Stimulated activated naive CD8-positive, alpha-beta T cell treated with anti-CD3 and anti-CD28 coated beads, Interleukin-15, Interleukin-2, amounts not matched to agents 100 U/mL and 50 U/mL, for 24 hours (primary cell): Measurements from ENCODE around the gene PRKAG3.
"Not testable (repeated sequence)": the region's sequence is repeated elsewhere in the genome, so short reads cannot be mapped to it uniquely, and the experiment has no call there.

Experiments used
- ATAC-seq: fragments of 150-1000 bp; cut with Tn5 transposase; one replicate; pipeline ENCODE4 v1.10.0; 2021
- DNase-seq: peaks from one replicate; pipeline ENCODE4 v3.0.0; 2021

The PRKAG3 gene

GRCh38 chr2:218861645-218862318, 30.2 kb upstream of the PRKAG3 start:
- no peak for ATAC-seq

DNA sequence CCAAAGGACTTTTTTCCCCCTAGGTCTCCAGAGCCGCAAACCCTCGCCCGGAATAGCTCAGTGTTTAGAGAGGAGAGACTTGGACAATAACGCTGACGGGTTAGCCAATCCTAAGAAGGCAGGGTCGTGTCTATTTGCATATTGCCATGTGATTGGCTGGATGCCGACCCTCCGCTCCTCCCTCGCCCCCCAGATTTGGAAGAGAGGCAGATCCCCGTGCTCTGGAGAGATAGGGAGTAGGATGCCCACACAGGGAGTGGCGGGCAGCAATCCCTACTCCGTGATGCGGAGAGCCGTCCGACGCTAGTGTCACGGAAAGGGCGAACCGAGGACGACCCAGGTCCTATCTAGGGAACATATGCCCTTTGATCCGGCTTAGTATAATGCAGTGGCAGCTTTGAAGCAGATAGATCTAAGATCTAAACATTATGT, 29.4 kb upstream of the PRKAG3 start:
- DNase-seq (no peak), ATAC-seq (no peak)

More at GRCh38 chr2:218861645-218862318, 30.2 kb upstream of the PRKAG3 start:
- no peak for DNase-seq

- DNase-seq = no peak
- ATAC-seq = no peak
These were observed 28.6 kb upstream of the PRKAG3 start for GRCh38 chr2:218859988-218860831.

DNA sequence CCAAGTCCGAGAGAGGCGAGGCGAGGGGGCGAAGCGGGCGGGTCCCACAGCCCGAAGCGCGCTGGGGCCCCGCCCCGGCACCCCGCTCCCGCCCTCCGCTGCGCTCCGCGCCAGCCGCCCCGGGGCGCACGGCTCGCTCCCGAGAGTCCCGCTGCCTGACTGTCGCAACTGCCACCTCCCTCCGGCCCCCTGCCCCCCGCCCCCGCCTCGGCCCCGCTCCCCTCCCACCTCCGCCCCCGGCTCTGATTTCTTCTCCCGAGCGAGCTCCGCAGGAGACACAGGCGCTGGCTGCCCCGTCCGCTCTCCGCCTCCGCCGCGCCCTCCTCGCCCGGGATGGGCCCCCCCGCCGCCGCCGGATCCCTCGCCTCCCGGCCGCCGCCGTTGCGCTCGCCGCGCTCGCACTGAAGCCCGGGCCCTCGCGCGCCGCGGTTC, 28.0 kb upstream of the PRKAG3 start, which contains the start of gene WNT6:
WNT6 (plus strand) TSS at position 250 of the 432 bp plus-strand sequence. CDS start 233 bp downstream, outside the sequence.
- no peak for DNase-seq

DNA sequence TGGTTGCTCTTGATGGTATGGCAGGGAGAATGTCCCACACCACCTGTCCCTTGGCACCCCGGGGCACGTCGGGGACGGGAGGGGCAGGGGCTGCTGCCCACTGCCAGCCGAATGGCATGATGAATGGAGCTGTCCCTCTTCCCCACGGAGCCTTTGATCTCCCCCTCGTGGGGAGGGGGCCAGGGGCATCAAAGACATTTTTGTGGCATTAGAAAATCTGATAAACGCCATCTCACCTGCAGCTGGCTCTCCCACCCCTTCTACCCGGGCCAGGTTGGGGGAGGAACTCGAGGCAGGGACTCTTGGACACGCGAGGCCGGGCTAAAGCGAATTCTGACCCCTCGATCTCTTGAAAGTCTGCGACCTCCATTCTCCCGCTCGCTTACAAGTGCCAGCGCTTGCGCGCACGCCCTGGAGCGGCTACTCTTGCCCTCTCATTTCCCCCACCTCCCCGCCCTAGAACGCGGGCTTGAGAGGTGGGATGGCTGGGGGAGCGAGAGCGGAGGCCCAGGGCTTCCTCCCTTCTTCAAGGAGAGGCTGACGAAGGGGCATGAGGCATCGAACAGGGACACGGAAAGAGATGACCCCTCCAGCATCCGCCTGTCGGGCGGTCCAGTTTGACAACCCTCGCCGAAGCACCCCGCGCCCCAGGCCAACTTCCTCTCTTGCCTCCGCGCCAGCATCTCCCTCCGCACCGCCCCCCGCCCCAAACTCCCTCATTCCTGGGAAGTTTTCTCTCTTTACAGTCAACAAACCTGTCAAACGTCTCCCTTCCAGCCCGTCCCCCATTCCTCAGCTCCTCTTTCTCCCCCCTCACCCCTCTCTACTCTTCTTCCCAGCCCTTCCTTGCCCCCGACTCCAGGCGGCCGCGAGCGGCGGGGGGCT, 27.3 kb upstream of the PRKAG3 start:
- DNase-seq = no peak

More for the DNA sequence above, 28.0 kb upstream of the PRKAG3 start, which contains the start of gene WNT6:
- no peak for ATAC-seq

DNA sequence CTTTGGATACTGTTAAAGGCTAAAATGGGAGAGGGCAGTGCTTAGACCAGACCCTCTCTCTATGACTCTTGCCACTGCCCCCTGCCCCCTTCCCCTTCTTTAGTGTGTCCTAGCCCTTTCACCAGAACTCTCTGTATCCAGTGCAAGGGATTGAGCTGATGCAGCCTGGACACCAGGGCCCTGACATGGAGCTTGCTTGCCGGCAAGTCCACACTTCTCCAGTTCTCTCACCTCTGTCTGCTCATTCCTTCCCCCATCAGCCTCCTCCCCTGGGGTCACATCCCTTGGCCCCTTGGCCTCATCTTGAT, 26.5 kb upstream of the PRKAG3 start:
- DNase-seq (no peak), ATAC-seq (no peak)

More for the DNA sequence above, 27.3 kb upstream of the PRKAG3 start:
- ATAC-seq = no peak

- ATAC-seq (no peak), DNase-seq (no peak)
These were observed 26.0 kb upstream of the PRKAG3 start for GRCh38 chr2:218857371-218858137.

DNA sequence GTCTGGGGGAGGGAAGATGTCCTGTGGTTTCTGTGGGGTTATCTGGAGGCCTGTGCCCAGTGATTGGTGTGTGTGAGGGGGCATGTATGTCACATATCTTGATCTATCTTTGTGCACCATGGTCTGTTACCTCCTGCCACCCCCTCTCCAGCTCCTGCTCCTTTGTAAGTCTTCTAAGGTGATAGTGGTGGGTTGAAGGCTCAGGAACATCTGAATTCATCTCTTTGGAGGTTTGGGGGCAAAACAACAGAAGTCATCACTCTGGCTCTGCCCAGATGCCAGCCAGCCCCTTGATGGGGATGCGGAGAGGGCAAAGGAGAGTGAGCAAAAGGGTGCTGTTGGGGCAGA, 25.3 kb upstream of the PRKAG3 start:
- no peak for ATAC-seq

DNA sequence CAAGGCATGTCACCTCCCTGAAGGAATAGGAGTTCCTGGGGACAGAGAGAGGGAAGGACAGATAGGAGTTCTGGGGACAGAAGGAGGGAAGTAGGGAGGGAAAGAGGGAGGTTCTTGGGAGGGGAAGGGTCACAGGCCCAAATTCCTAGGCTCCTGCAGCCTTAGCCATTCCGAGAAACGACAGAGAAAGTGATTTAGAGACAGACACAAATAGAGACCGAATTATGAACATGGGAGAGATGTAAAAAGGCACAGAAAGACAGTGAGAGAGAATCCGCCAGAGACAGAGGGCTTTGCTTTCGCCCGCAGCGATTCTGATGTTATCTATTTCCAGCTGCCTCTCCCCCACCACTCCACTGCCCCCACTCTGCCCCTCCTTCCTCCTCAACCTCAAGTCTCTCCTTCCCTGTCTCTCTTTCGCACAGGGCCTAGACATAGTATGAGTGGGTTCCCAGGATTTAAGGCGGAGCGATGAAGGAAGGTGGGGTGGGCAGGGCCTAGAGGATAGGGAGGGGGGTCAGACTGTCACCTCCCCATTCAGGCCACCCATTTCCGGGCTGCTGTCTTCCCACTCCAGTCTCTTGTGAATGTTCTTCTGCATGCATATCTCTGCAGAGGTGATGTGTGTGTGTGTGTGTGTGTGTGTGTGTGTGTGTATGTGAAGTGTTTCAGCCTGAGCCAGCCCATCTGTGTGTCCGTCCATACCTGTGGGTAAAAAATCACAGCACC, 24.7 kb upstream of the PRKAG3 start:
- DNase-seq (no peak), ATAC-seq (no peak)

More for the DNA sequence above, 25.3 kb upstream of the PRKAG3 start:
- DNase-seq = no peak

DNA sequence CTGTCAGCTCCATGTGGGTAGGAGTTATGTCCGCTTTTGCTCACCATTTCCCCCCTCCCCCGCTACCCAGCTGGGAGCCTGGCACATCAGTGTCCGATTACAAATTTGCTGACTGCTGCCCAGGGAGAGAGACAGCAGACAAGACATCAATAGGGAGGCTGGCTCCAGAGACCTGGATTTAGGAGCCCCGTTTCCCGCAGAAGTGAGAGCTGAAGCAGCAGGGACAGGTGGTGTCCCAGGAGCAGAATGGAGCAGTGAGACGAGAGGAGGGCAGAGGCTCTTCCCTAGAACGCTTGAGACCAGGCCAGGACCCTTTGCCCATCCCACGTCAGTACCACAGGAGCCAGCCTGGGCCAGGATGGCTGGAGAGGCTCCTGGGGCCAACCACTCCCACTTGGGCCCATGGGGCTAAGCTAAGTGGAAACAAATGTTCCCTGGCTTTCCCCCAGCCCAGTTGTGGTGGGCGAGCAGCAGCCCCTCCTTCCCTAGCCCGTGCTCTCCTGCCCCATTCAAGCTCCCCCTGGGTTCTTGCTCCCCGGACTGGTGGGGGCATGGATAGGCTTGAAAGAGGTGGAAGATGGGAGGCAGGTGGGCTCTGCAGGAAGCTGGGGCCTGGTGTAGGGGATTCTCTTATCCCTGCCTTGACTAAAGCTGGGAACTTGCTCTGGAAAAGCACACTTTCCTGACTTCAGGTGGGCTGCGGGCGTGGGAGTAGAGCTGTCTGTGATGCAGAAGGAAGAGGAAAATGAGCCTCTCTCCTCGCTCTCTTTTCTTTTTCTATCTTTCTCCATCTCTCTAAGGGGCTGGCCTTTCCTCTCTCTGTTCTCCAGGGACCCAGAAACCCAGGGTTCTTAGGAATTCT, 23.9 kb upstream of the PRKAG3 start:
- no peak for DNase-seq
- no peak for ATAC-seq

GRCh38 chr2:218854860-218855259, 23.3 kb upstream of the PRKAG3 start:
- DNase-seq (no peak), ATAC-seq (no peak)

GRCh38 chr2:218853766-218854165, 22.2 kb upstream of the PRKAG3 start:
- ATAC-seq = no peak
- DNase-seq = no peak

DNA sequence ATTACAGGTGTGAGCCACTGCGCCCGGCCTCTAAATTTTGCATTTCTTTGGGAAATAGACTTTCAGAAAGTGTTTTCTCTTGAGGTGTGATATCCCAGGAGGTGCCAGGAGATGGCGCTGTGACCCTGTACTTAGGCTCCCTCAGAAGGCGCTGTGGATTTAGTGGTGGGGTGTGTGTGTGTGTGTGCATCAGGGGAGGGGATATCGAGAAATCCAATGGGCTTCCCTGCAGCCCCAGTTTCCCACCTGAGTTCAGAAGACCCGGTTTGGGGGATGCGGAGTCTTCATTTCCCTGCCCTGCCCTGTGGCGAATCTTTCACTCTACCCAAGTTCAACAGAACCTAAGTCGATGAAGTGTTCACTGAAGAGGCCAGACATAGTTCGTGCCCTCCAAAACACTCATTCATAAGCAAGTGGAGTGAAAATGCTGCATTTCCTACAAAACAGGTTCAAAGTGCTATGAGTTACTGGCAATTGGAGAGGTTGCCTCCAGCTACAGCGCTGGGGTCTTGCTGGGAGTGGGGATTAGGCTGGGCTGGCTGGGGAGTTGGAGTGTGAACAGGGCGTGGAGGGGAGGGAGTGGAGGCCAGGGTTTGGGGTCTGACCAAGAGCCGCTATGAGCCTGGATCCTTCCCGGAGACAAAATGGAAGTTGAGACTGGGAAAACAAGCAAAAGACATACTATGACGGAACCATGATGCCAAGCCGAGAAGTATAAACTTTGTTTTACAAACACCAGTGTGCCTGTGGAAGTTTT, 21.5 kb upstream of the PRKAG3 start:
- ATAC-seq (peak; percentile 42), DNase-seq (peak; percentile 70)

GRCh38 chr2:218851286-218851685, 19.7 kb upstream of the PRKAG3 start:
- ATAC-seq (no peak), DNase-seq (no peak)

DNA sequence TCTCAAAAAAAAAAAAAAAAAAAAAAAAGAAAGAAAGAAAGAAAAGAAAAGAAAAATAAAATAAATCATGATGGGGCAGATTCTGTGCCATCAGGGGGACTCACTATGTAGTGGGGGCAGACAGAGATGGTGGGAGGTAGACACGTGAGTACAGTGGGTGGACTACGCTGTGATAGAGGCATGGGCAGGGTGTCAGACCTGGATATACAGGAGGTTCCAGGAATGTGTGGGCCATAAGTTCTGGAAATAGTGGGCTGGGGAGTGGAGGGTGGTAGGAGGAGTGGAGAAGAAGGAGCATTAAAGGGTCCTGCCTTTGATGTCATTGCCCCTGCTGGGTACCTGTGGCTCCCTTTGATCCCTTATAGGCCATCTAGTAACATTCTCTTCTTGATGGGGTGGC, 19.2 kb upstream of the PRKAG3 start:
- DNase-seq (no peak), ATAC-seq (no peak)

DNA sequence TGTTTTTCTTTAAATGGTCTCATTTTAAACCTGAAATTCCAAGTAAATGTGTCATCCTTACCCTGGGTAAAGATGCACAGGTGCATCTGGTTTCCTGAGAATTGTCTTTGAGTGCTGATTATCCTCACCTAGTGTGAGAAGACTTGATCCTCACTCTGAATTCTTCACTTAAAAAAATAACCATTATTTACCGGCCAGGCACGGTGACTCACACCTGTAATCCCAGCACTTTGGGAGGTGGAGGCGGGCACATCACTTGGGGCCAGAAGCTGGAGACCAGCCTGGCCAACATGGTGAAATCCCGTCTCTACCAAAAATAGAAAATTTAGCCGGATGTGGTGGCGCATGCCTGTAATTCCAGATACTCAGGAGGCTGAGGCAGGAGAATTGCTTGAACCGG, 18.1 kb upstream of the PRKAG3 start:
- ATAC-seq (no peak), DNase-seq (no peak)

- not testable (repeated sequence) for ATAC-seq, DNase-seq
These were observed 15.4 kb upstream of the PRKAG3 start for GRCh38 chr2:218846963-218847362.

- ATAC-seq, DNase-seq: not testable (repeated sequence)
These were observed 12.7 kb upstream of the PRKAG3 start for GRCh38 chr2:218844334-218844733.

GRCh38 chr2:218839888-218840287, 8.3 kb upstream of the PRKAG3 start:
- DNase-seq = no peak
- no peak for ATAC-seq
